ENCODE results near the gene ACTN1. TPM values are rescaled to one million over a fixed set of nuclear protein-coding genes. Genes with fewer than 3 reads are reported as not detected.

Gene ACTN1
- total RNA-seq, 4 donors from 2014 or later = 118 to 145 (median 131) TPM

GRCh38 chr14:68905107-68905895 lies 73.8 kb downstream of the ACTN1 start:
- no peak for DNase-seq
- no peak for TF ChIP-seq CTCF (IDR thresholded peaks at IDR 0.05)
- TF ChIP-seq POLR2A (IDR thresholded peaks at IDR 0.05) = no peak
- Histone ChIP-seq H3K9me3 (no peaks in the 10 kb centered on the region), H3K36me3 (peaks cover 15 to 95% (median 26%) of the 10 kb centered on the region in 3 donors), H3K27me3 (no peaks in the 10 kb centered on the region), H3K27ac (no peak overlapping the region), H3K4me1 (peaks cover 0 to 5% (median 0%) of the 10 kb centered on the region in 3 donors), H3K4me3 (no peak overlapping the region)
- intact Hi-C loops (cut with DNase I) = no loop called here
- 73 to 79% methylated on average over 13 to 16 of the region's 16 CpGs for WGBS, 2 donors

GRCh38 chr14:68902357-68902756 lies 76.7 kb downstream of the ACTN1 start:
- H3K27ac ChIP-seq = peak overlapping the region in 3 of 4 donors; percentile 3 to 56 (median 27)
- no peak overlapping the region for H3K4me3 ChIP-seq
- intact Hi-C loops (cut with DNase I) = no loop called here
- H3K4me1 ChIP-seq = peaks cover 0 to 18% (median 0%) of the 10 kb centered on the region in 3 donors
- 93 to 96% methylated on average over 13 to 14 of the region's 14 CpGs for WGBS, 2 donors
- DNase-seq = no peak
- peaks cover 16 to 91% (median 26%) of the 10 kb centered on the region in 3 donors for H3K36me3 ChIP-seq
- H3K9me3 ChIP-seq = no peaks in the 10 kb centered on the region
- TF ChIP-seq POLR2A (IDR thresholded peaks at IDR 0.05) (no peak), CTCF (IDR thresholded peaks at IDR 0.05) (no peak)
- no peaks in the 10 kb centered on the region for H3K27me3 ChIP-seq

GRCh38 chr14:68899033-68899603 lies 80.0 kb downstream of the ACTN1 start:
- peak overlapping the region in 3 of 4 donors; percentile 56 to 80 (median 58) for H3K27ac ChIP-seq
- peaks cover 13 to 89% (median 15%) of the 10 kb centered on the region in 3 donors for H3K36me3 ChIP-seq

GRCh38 chr14:68898248-68899032 lies 80.7 kb downstream of the ACTN1 start:
- 47 to 69% methylated on average over 8 to 10 of the region's 13 CpGs for WGBS, 2 donors
- DNase-seq = no peak
- H3K36me3 ChIP-seq = peaks cover 9 to 89% (median 19%) of the 10 kb centered on the region in 3 donors

More at GRCh38 chr14:68899033-68899603, 80.0 kb downstream of the ACTN1 start:
- intact Hi-C loops (cut with DNase I) = no loop called here
- no peak for DNase-seq
- WGBS, 2 donors = 80 to 94% methylated on average over 1 of the region's 1 CpG
- no peaks in the 10 kb centered on the region for H3K9me3 ChIP-seq
- peaks cover 0 to 35% (median 10%) of the 10 kb centered on the region in 3 donors for H3K4me1 ChIP-seq
- H3K27me3 ChIP-seq = no peaks in the 10 kb centered on the region
- no peak overlapping the region for H3K4me3 ChIP-seq
- TF ChIP-seq POLR2A (IDR thresholded peaks at IDR 0.05) (no peak), CTCF (IDR thresholded peaks at IDR 0.05) (no peak)

More at GRCh38 chr14:68898248-68899032, 80.7 kb downstream of the ACTN1 start:
- Histone ChIP-seq H3K27ac (peak overlapping the region in 3 of 4 donors; percentile 56 to 80 (median 58)), H3K4me1 (peaks cover 0 to 40% (median 11%) of the 10 kb centered on the region in 3 donors), H3K4me3 (no peak overlapping the region), H3K27me3 (no peaks in the 10 kb centered on the region), H3K9me3 (no peaks in the 10 kb centered on the region)
- TF ChIP-seq CTCF (IDR thresholded peaks at IDR 0.05) (no peak), POLR2A (IDR thresholded peaks at IDR 0.05) (no peak)
- intact Hi-C loops (cut with DNase I) = no loop called here

All from esophagus squamous epithelium (tissue), 5 donors.